GM19099 (cell line): ENCODE data around the gene SLC6A12.

Experiments used
- POLR2A ChIP-seq: IDR thresholded peaks from 3 replicates; pipeline ENCODE4 v1.6.1; 2011; ENCODE audit warnings: low read depth; ENCODE audit not compliant: insufficient read length; ENCODE audit errors: extremely low read depth

Gene SLC6A12

GRCh38 chr12:227286-227915 is 13.4 kb upstream of the SLC6A12 start:
- TF ChIP-seq POLR2A: no peak

DNA sequence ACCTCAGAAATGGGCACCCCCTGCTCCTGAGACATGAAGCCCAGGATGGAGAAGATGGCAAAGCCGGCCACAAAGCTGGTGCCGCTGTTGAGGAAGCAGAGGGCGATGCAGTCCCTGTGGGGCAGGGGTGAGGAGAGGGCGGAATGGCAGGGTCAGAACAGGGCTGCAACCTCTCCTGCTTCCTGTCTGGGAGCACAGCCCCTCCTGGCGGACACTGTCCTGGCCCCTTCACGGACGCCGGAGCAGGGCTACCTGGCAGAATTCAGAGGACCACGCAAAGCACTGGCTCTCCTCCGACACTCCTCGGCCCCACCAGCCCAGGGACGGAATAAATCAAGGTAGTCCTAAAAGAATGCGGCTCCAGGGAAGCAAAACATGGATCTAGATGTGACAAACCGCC is 12.4 kb upstream of the SLC6A12 start:
- no peak for TF ChIP-seq POLR2A

DNA sequence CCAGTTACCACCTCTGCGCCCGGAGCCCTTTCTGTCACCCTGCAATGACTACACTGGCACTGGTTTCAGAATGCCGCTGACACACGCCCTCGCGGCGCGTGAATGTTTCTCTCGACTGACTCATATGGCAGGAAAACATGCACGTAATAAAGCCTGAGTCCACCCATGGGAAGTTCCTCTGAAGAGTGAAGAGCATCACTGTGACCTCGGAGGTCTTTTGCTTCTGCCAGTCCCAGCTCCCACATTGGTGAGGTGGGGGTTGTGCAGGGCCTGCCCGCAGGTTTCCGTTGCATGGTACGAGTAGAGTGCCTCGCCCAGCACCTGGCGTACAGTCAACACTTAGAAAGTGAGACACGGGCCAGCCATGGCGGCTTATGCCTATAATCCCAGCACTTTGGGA is 11.1 kb upstream of the SLC6A12 start:
- no peak for TF ChIP-seq POLR2A

- TF ChIP-seq POLR2A: no peak
Measured at GRCh38 chr12:224330-224729, 10.4 kb upstream of the SLC6A12 start.

DNA sequence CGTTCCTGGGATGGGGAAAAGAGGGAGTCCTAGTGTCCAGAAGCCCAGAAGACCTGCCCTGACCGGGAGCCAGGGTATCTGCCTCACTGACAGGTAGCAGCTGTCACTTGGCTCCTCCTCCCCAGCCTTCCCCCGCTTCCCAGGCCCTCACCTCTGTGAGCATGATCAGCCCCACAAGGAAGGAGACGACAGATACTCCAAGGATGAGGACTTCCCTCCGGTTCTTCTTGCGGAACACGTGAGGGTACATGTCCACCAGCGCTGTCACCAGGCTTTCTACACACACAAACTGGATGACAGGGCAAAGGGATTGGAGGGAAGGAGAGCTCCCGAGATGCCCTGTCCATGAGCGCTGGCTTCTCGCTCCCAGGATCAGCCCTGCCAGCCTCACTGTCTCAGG is 9.9 kb upstream of the SLC6A12 start:
- TF ChIP-seq POLR2A: no peak

GRCh38 chr12:221736-222135 is 7.8 kb upstream of the SLC6A12 start:
- TF ChIP-seq POLR2A: no peak

- no peak for TF ChIP-seq POLR2A
Measured at GRCh38 chr12:220946-221550, 7.1 kb upstream of the SLC6A12 start.

- TF ChIP-seq POLR2A: no peak
Measured at GRCh38 chr12:220491-220890, 6.5 kb upstream of the SLC6A12 start.

- TF ChIP-seq POLR2A: no peak
Measured at GRCh38 chr12:219891-220352, 6.0 kb upstream of the SLC6A12 start.

GRCh38 chr12:218728-219590 is 5.0 kb upstream of the SLC6A12 start:
- TF ChIP-seq POLR2A: no peak

DNA sequence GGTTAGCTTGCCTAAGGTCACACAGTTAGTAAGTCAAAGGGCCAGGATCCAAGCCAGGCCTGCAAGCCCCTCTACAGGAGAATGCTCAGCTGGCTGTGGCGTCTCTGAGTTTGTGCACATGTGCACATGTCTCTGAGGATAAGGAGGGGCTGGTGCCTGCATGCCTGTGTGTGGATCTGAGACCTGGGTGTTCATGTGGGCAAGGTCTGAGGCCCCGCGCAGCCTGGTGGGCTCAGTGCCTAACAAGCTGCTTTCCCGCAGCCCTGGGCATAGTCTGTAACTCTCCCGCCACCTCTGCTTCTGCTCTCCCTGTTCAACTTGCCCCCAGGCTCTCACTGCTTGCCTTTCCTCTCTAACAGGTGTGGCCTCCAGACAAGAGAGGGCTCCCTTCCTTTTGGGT is 4.3 kb upstream of the SLC6A12 start:
- no peak for TF ChIP-seq POLR2A

DNA sequence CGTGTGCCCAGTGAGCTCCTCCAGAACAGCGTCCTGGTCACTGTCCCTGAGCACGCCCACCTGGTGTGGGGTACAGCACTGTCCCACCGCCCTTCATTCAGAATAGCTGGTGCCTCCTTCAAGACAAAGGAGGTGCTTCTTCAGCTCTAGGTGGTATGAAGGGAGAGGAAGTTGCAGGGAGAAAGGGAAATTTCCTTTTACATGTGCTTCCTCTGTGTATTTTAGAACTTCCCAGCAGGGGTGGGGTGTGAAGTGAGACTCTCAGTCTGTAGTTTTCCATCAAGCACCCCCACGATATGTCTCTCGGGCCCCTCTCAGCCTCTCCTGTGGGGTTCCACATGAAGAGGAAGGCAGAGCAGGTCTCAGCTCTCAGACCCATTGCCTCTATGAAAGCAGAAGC is 1.2 kb upstream of the SLC6A12 start:
- no peak for TF ChIP-seq POLR2A

DNA sequence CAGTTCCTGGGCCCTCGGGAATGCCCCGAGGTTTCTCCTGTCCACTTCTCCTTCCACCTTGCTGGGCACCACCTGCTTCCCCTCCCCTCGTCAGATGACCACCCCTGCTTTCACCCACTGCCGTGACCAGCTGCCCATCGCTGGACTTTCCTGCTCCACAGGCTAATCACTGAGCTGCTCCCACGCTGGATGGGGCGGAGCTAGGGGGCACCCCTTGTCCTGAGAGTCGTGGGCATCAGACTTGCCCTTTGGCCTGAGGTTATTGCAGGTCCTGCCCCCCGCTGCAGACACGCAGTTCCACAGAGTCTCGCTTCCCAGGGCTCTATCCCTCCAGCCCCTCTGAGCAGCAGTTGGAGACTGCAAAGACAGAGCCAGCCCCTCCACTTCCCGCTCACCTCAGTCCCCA is 427 bp downstream of the SLC6A12 start:
- no peak for TF ChIP-seq POLR2A

DNA sequence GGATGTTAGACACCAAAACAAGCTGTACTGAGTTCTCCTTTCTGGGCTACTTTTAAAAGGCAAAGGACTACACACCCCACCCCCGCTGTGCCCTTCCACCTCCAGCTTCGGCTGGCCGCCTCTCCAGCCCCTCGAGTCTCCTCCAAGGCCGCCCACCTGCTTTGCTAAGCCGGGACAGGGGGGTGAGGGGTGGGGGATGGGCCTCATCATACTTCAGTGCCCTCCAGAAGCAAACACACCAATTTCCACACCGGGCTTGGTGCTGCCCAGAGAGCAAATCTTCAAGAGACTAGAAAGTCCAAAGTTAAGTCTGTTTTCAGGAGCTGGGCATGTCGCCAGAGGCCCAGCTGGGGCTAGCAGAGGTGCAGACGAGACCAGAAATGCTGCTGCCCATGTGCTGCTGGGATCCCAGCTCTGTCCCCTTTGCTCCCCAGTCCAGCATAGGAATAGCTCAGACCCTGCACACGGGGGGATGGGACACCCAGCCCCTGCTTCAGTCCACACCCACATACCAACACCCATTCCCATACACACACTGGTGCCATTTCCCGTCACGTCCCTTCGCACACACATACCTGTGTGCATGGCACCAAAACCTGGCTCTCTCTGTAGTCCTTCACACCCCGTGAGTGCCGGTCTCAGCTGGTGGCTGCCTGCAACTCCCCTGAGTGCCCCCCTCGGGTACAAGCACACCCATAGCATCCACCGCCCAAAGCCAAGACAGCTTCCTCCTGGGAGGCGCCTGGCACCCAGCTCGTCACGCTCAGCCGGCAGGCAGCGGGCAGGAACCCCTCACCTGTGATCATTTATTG is 1.0 kb downstream of the SLC6A12 start:
- TF ChIP-seq POLR2A: no peak

DNA sequence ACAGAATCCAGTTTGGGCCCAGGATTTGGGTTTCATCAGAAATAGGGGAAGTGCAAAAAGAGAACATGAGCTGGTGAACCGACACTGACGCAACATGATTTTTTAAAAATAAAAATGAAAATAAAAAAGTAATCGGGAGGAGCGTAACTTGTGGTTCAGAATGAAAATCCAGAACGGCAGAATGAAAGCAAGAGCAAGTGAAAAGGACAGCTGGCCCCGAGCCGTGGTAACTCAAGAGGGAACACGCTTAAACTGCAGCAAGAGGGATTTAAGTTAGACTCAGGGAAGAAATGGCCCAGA is 1.6 kb downstream of the SLC6A12 start:
- no peak for TF ChIP-seq POLR2A
